HG03432 (cell line): ENCODE results near the gene SCGB1D1.

Experiments used
- ATAC-seq: cut with Tn5 transposase; IDR thresholded peaks from one replicate; pipeline ENCODE4 v1.9.1; 2021; ENCODE audit warnings: mild to moderate bottlenecking, moderate library complexity; ENCODE audit not compliant: unreplicated experiment

SCGB1D1 gene

GRCh38 chr11:62190011-62190410 lies at the start of gene SCGB1D1:
Gene SCGB1D1 (plus strand): TSS chr11:62190216. CDS start chr11:62190285, 69 bp downstream.
- no peak for ATAC-seq

GRCh38 chr11:62140304-62141110 lies 49.5 kb upstream of the SCGB1D1 start:
- ATAC-seq = no peak

GRCh38 chr11:62141111-62142042 lies 48.6 kb upstream of the SCGB1D1 start:
- no peak for ATAC-seq

- no peak for ATAC-seq
Measured at GRCh38 chr11:62142043-62142375, 48.0 kb upstream of the SCGB1D1 start.

GRCh38 chr11:62142921-62143320 lies 47.1 kb upstream of the SCGB1D1 start:
- no peak for ATAC-seq

- no peak for ATAC-seq
Measured at GRCh38 chr11:62143727-62144126, 46.3 kb upstream of the SCGB1D1 start.

- no peak for ATAC-seq
Measured at GRCh38 chr11:62144641-62145255, 45.3 kb upstream of the SCGB1D1 start.

- ATAC-seq = no peak
Measured at GRCh38 chr11:62145261-62145871, 44.6 kb upstream of the SCGB1D1 start.

GRCh38 chr11:62146476-62147200 lies 43.4 kb upstream of the SCGB1D1 start:
- ATAC-seq = no peak

- ATAC-seq = no peak
Measured at GRCh38 chr11:62147545-62147944, 42.5 kb upstream of the SCGB1D1 start.

GRCh38 chr11:62148271-62148980 lies 41.6 kb upstream of the SCGB1D1 start:
- ATAC-seq = no peak

- ATAC-seq = no peak
Measured at GRCh38 chr11:62149986-62150886, 39.8 kb upstream of the SCGB1D1 start.

- no peak for ATAC-seq
Measured at GRCh38 chr11:62150887-62151736, 38.9 kb upstream of the SCGB1D1 start.

GRCh38 chr11:62151737-62152102 lies 38.3 kb upstream of the SCGB1D1 start:
- no peak for ATAC-seq

GRCh38 chr11:62152245-62153086 lies 37.5 kb upstream of the SCGB1D1 start:
- no peak for ATAC-seq

GRCh38 chr11:62153087-62153395 lies 37.0 kb upstream of the SCGB1D1 start:
- no peak for ATAC-seq

- no peak for ATAC-seq
Measured at GRCh38 chr11:62153617-62154016, 36.4 kb upstream of the SCGB1D1 start.
